NCI-H345 treated with DMSO at 0.1 percent for 48 hours (cell line): ENCODE measurements around the gene RPS28.
"Not testable (repeated sequence)": the region's sequence is repeated elsewhere in the genome, so short reads cannot be mapped to it uniquely, and the experiment has no call there.

Source experiments
- DNase-seq: peaks from one replicate; lab custom pipeline; 2025; ENCODE audit not compliant: unreplicated experiment; lab: John Stamatoyannopoulos, UW

Gene RPS28

GRCh38 chr19:8340341-8341096 is 19.2 kb downstream of the RPS28 start:
- DNase-seq = no peak

- not testable (repeated sequence) for DNase-seq
These were observed 20.2 kb downstream of the RPS28 start for GRCh38 chr19:8341504-8341903.

- no peak for DNase-seq
These were observed 21.0 kb downstream of the RPS28 start for GRCh38 chr19:8342316-8342683.

- DNase-seq = peak; percentile 84
These were observed 21.6 kb downstream of the RPS28 start, which contains the start of gene KANK3 for GRCh38 chr19:8342684-8343482. Gene KANK3 (minus strand): TSS chr19:8343262. CDS start chr19:8337828, 5,434 bp downstream.

- DNase-seq = no peak
These were observed 22.2 kb downstream of the RPS28 start for GRCh38 chr19:8343483-8343844.

GRCh38 chr19:8349629-8350372 is 28.5 kb downstream of the RPS28 start:
- not testable (repeated sequence) for DNase-seq

- no peak for DNase-seq
These were observed 31.0 kb downstream of the RPS28 start for GRCh38 chr19:8352134-8352827.

- not testable (repeated sequence) for DNase-seq
These were observed 31.5 kb downstream of the RPS28 start for GRCh38 chr19:8352845-8353244.

- DNase-seq = no peak
These were observed 34.5 kb downstream of the RPS28 start for GRCh38 chr19:8355631-8356402.

GRCh38 chr19:8357007-8357521 is 35.8 kb downstream of the RPS28 start:
- no peak for DNase-seq

GRCh38 chr19:8358948-8359347 is 37.7 kb downstream of the RPS28 start:
- DNase-seq = no peak

- DNase-seq = no peak
These were observed 38.9 kb downstream of the RPS28 start for GRCh38 chr19:8360196-8360595.

- peak; percentile 38 for DNase-seq
These were observed 40.9 kb downstream of the RPS28 start for GRCh38 chr19:8361921-8362793.

GRCh38 chr19:8363803-8364771 is 42.8 kb downstream of the RPS28 start, which contains the start of gene ANGPTL4:
Gene ANGPTL4 (plus strand): TSS chr19:8364155. CDS start chr19:8364322, 167 bp downstream.
- DNase-seq = no peak

GRCh38 chr19:8366121-8366581 is 44.9 kb downstream of the RPS28 start:
- no peak for DNase-seq

GRCh38 chr19:8366961-8367326 is 45.6 kb downstream of the RPS28 start:
- no peak for DNase-seq

GRCh38 chr19:8367327-8368001 is 46.2 kb downstream of the RPS28 start:
- DNase-seq = no peak
